Measurements from ENCODE around the gene WDR1. TPM values are rescaled to one million over a fixed set of nuclear protein-coding genes. Genes with fewer than 3 reads are reported as not detected.

The WDR1 gene
- total RNA-seq, 4 donors from 2014 or later: 161 to 517 (median 173) TPM

- H3K27ac ChIP-seq: no peak overlapping the region
- no peaks in the 10 kb centered on the region for H3K36me3 ChIP-seq
- no peak overlapping the region for H3K4me3 ChIP-seq
- no peak for TF ChIP-seq POLR2A (IDR thresholded peaks at IDR 0.05)
- TF ChIP-seq CTCF (IDR thresholded peaks at IDR 0.05): no peak
- DNase-seq: no peak
- no peaks in the 10 kb centered on the region for H3K4me1 ChIP-seq
- intact Hi-C loops (cut with DNase I; ENCODE audit: low total_unique reads): no loop called here
- H3K9me3 ChIP-seq: no peaks in the 10 kb centered on the region
- no peaks in the 10 kb centered on the region for H3K27me3 ChIP-seq
Observed at GRCh38 chr4:10047967-10048366, 68.6 kb downstream of the WDR1 start.

GRCh38 chr4:10046471-10046870, 70.1 kb downstream of the WDR1 start:
- Histone ChIP-seq H3K4me3 (no peak overlapping the region), H3K4me1 (no peaks in the 10 kb centered on the region), H3K27ac (no peak overlapping the region), H3K27me3 (no peaks in the 10 kb centered on the region), H3K9me3 (no peaks in the 10 kb centered on the region), H3K36me3 (no peaks in the 10 kb centered on the region)
- no peak for TF ChIP-seq CTCF (IDR thresholded peaks at IDR 0.05)
- TF ChIP-seq POLR2A (IDR thresholded peaks at IDR 0.05): no peak
- intact Hi-C loops (cut with DNase I; ENCODE audit: low total_unique reads): no loop called here
- DNase-seq: no peak

- intact Hi-C loops (cut with DNase I; ENCODE audit: low total_unique reads): no loop called here
Observed at GRCh38 chr4:10045481-10045880, 71.1 kb downstream of the WDR1 start.

GRCh38 chr4:10041036-10041435, 75.6 kb downstream of the WDR1 start:
- H3K27ac ChIP-seq: no peak overlapping the region
- intact Hi-C loops (cut with DNase I; ENCODE audit: low total_unique reads): no loop called here

More at GRCh38 chr4:10045481-10045880, 71.1 kb downstream of the WDR1 start:
- Histone ChIP-seq H3K4me3 (no peak overlapping the region), H3K27me3 (no peaks in the 10 kb centered on the region), H3K9me3 (no peaks in the 10 kb centered on the region), H3K4me1 (no peaks in the 10 kb centered on the region), H3K27ac (no peak overlapping the region), H3K36me3 (no peaks in the 10 kb centered on the region)
- TF ChIP-seq POLR2A (IDR thresholded peaks at IDR 0.05) (no peak), CTCF (IDR thresholded peaks at IDR 0.05) (no peak)
- no peak for DNase-seq

More at GRCh38 chr4:10041036-10041435, 75.6 kb downstream of the WDR1 start:
- Histone ChIP-seq H3K4me1 (no peaks in the 10 kb centered on the region), H3K27me3 (no peaks in the 10 kb centered on the region), H3K9me3 (no peaks in the 10 kb centered on the region), H3K4me3 (no peak overlapping the region), H3K36me3 (no peaks in the 10 kb centered on the region)
- TF ChIP-seq POLR2A (IDR thresholded peaks at IDR 0.05) (no peak), CTCF (IDR thresholded peaks at IDR 0.05) (no peak)
- no peak for DNase-seq
